Activated T-helper 1 cell treated with anti-CD3 and anti-CD28 coated beads, Interleukin-2, amount 50 U/mL, for 16 hours (primary cell): Measurements from ENCODE around the gene WARS2.
A peak's percentile ranks its signal among the peaks of the same experiment; 100 is the strongest.
"Not testable (repeated sequence)": the region's sequence is repeated elsewhere in the genome, so short reads cannot be mapped to it uniquely, and the experiment has no call there.

Source experiments
- DNase-seq, 2 donors: peaks; one replicate each; pipeline ENCODE4 v3.0.0-alpha.2; 2020; ENCODE audit warnings: low read depth in 1 of 2, low spot score in 1 of 2

WARS2 gene

GRCh38 chr1:119139857-119140176, 636 bp downstream of the WARS2 start:
- no peak for DNase-seq

GRCh38 chr1:119139403-119139802, 1.1 kb downstream of the WARS2 start:
- peak in 1 of 2 donors; percentile 3 for DNase-seq

- no peak for DNase-seq
These were observed 4.1 kb downstream of the WARS2 start for GRCh38 chr1:119136401-119136800.

GRCh38 chr1:119133987-119134386, 6.5 kb downstream of the WARS2 start:
- no peak for DNase-seq

DNA sequence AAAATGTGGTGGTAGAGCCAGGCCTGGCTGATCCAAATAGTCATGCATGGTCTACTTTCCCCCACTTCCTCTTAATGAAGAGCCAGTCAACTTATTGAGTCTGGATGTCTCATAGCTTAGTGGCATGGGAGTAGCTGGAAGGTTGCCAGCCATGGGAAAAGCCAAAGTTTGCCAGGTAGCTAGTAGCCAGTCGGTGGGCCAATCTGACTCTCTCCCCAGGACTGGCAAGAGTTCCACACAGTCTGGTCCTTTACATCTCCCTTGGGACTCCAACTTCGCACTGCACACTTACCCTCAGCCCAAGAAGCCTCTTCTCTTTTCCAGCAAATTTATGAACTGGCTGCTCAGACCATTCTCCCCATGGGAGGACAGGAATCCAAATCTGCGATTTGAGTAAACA, 8.3 kb downstream of the WARS2 start:
- DNase-seq = no peak

GRCh38 chr1:119125874-119126273, 14.6 kb downstream of the WARS2 start:
- no peak for DNase-seq

DNA sequence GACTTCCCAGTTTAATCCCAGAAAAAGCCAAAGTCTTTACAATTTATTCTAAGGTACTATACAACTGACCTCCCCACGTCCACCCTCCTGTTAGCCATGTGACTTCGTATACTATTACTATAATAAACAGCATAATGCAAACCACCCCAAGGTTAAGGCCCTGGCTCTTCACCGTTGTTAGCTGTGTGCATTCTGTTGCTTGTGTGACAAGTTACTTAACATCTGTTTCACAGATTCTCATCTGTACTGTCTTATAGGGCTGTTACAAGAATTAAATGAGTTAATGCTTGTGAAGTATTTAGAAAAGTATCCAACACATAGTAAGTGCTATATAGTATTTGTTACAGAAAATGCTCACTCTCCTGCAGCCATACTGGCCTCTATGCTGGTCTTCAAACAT, 15.7 kb downstream of the WARS2 start:
- DNase-seq = no peak

DNA sequence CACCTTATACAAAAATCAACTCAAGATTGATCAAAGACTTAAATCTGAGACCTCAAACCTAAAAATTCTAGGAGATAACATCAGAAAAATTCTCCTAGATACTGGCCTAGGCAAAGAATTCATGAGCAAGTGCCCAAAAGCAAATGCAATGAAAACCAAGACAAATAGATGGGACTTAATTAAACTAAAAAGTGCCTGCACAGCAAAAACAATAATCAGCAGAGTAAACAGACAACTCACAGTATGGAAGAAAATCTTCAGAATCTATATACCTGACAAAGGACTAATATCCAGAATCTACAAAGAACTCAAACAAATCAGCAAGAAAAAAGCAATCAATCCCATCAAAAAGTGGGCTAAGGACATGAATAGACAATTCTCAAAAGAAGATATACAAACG, 18.6 kb downstream of the WARS2 start:
- not testable (repeated sequence) for DNase-seq

DNA sequence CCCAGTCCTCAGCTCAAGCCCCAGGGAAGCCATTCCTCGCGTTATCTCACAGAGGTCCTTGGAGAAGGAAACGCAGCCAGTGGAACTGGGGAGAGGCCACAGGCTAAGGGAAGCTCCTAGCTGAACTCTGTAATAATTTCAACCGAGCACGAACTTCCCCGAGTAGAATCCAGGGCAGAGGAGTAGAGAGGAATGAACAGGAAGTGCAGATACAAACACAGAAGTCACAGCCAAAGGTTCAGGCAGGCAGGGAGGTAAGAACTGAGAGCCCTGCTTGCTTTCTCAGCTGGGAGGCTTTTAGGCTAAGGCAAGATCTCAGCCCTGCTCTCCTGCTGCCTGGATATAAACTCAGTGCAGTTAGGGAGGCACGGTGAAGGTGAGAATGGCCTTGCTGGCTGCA, 23.7 kb downstream of the WARS2 start:
- no peak for DNase-seq

GRCh38 chr1:119115736-119116135, 24.7 kb downstream of the WARS2 start:
- no peak for DNase-seq

DNA sequence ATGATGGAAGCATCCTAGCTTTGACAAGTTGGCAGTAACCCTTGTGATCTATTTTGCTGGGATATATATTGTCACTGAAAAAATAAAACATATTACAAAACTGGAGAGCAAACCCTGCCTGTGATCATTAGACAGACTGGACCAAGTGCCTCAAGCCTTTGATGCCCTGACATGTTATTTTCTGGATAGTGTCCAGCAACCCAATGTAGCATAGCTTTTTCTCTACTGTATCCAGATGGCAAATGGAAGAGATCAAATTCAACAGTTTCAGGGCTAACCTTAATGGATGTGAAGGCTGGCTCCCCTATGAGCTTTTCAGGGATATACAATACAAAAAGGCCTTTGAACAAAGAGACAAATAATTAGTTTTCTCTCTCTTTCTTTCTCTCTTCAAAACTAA, 25.1 kb downstream of the WARS2 start:
- DNase-seq = no peak

GRCh38 chr1:119114786-119115185, 25.7 kb downstream of the WARS2 start:
- DNase-seq = no peak

DNA sequence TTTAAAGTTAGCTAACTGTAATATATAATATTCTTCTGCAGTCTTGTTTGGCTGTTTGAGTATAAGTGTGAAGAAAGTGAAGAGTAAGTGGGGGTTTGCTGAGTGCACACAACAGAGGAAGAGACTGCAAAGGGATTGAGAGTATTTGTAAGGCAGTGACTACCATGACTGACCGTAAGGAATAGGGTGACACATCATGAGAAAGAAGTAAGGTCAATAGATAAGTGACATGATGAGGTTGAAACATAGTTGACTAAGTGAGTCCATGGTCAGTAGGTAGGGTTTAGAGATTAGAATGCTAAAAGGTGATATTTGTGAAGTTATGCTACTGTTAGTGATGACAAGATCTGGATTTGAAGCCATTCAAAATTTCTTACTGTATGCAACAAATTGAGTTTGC, 27.7 kb downstream of the WARS2 start:
- no peak for DNase-seq

GRCh38 chr1:119112244-119112643, 28.2 kb downstream of the WARS2 start:
- no peak for DNase-seq

DNA sequence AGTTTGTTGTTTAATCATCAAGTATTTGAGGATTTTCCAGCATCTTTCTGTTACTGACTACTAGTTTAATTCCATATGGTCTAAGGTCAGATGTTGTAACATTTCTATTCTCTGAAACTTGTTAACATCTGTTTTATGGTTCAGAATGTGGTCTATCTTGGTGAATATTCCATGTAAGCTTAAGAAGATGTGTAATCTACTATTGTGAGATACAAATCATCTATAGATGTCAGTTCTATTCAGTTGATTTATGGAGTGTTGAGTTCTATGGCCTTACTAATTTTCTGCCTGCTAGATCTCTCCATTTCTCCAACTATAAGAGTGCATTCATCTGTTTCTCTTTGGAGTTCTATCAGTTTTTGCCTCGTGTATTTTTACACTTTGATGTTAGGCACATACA, 31.5 kb downstream of the WARS2 start:
- no peak for DNase-seq

DNA sequence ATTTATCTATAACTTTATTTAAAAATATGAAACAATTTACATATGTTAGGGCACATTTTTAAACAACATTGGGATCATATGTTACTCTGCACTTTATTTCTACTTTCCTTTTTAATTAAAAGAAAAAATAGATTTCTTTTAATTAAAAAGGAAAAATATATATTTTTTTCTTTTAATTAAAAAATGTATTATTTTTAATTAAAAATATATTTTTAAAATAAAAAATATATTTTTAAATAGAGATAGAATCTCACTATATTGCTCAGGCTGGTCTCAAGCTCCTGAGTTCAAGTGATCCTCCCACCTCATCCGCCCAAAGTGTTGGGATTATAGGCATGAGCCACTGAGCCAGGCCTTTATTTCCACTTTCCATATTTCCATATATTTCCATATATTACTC, 36.7 kb downstream of the WARS2 start:
- DNase-seq = no peak

GRCh38 chr1:119102051-119102450, 38.4 kb downstream of the WARS2 start:
- no peak for DNase-seq

DNA sequence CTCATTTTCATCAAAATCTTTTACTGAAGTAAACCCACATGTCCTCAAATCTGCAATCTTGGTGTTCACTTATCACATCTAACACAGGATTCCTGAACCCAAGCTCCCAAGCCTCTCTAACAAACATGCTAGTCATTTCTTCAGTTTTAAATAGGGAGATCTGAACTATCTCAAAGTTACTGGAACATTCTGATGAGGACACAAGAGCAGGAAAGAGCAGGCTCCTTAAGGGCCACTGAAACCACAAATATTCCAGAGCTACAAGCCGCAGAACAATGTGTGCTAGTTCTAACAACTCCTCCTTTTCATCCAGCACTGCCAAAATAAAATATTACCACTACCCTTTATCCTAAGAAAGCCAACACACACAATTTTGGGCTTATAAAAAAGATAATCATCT, 38.9 kb downstream of the WARS2 start:
- no peak for DNase-seq

DNA sequence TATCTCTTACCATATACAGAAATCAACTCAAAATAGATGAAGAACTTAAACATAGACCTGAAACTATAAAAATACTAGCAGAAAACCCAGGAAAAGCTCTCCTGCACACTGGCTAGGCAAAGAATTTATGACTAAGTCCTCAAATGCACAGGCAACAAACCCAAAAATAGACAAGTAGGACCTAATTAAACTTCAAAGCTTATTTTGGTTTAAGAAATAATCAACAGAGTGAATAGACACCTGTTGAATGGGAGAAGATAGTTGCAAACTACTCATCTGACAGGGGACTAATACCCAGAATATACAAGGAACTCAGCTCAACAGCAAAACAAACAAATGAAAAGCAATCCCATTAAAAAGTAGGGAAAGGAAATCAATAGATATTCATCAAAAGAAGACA, 40.7 kb downstream of the WARS2 start:
- no peak for DNase-seq

DNA sequence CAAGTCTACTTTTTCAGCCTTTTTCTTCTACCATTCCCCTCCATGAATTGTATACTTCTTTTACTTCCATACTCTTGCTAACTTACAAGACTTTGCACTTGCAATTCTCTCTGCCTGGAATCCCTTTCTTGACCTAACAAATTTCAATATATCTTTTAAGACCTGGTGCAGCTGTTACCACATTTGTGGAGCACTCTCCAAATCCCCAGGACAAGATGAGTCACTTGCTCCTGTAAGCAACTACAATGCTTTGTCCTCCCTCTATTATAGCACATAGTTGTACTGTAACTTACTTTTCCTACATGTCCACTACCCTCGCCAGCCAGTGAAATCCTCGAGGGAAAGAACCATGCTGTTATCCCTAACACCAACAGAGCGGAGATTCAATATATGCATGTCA, 43.1 kb downstream of the WARS2 start:
- DNase-seq = no peak

GRCh38 chr1:119093721-119094120, 46.7 kb downstream of the WARS2 start:
- DNase-seq = no peak

DNA sequence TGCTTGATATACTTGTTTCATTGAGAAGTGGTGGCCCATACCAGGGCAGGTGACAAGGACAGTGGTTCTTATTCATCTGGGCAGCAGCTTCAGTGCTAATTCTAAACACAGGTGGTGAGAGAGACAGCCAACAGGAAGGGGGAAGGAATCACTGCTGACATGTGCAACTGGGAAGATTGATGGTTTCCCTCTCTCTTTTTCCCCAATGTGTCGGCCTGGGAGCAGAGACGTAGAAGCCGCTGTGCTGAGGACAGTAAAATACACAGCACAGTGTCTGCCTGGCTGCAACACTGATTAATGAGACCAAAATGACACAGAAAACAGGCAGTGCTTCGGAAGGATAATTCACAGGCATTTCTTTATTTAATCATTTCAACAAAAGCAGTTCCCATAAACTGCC, 48.8 kb downstream of the WARS2 start:
- DNase-seq = no peak

- no peak for DNase-seq
These were observed 50.2 kb downstream of the WARS2 start for GRCh38 chr1:119090250-119090649.

- no peak for DNase-seq
These were observed 53.6 kb downstream of the WARS2 start for GRCh38 chr1:119086830-119087229.
